ENCODE results near the gene UBE3C.
"Not testable (repeated sequence)": the region's sequence is repeated elsewhere in the genome, so short reads cannot be mapped to it uniquely, and the experiment has no call there.

The UBE3C gene

GRCh38 chr7:157274094-157274634 is 135.4 kb downstream of the UBE3C start:
- not testable (repeated sequence) for DNase-seq

- no peak for DNase-seq
These were observed 136.3 kb downstream of the UBE3C start for GRCh38 chr7:157274991-157275427.

- DNase-seq = no peak
These were observed 137.4 kb downstream of the UBE3C start for GRCh38 chr7:157276091-157276561.

DNA sequence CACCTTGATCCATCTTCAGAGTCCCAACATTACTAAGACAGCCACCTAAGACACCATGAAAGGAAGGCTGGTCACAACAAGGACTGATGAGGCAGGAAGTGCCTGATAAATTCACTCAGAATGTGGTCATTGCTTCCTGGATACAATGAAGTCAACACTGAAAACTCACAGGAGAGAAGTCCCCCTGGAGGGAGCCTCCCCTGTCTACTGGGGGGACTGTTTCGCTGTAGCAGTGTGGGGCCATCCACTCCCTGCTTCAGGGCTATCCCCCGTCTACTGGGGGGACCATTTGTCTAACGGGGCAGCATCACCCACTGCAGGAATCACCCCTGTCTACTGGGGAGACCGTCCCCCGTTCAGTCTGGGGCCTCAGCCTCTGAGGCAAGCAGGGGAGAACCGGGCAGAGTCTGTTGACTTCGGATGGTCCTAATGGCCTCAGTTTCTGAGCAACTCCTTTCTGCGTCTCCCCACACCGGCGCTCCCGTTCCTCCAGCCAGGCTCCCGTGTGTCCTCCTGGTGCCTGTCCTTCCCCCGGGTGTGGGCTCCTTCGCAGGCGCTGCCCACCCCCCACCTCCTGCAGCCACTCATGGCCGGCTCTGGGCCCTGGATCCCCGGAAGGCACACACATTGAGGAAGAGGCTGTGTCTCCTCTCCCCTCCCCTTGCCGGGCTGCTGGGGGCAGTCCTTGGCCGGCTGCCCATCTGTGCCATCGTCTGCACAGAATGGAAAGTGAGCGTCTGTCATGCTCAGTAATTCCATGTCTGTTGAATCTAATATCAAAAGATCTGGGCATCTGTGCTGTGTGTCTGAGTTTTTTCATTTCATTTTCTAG is 138.2 kb downstream of the UBE3C start:
- DNase-seq = no peak

GRCh38 chr7:157277568-157277967 is 138.8 kb downstream of the UBE3C start:
- DNase-seq = not testable (repeated sequence)

DNA sequence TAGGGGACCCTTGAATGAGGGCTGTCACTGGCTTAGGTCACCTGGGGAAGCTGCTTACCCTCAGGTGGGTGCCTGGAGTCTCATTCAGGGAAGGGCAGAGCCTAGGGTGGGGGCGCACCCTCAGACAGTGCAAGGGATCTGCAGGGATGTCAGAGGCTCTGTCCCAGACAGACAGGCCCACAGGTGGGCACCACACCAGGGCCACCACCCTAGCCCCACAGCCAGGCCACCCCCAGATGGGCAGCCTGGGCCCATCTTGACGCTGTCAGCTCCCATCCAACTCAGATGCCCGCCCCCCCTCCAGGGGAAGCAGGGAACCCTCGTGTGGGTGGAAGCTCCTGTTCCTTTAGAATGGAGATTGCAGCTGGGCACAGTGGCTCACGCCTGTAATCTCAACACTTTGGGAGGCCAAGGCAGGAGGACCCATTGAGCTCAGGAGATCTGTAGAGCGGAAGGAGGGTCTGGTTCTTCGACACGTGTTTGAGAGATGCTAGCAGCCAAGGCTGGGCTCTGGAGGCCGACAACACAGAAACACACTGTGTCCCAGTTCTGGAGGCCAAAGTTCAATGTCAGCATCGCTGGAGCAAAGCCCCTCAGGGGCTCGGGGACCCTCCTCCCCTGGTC is 139.6 kb downstream of the UBE3C start:
- DNase-seq = no peak

GRCh38 chr7:157278791-157279724 is 140.3 kb downstream of the UBE3C start:
- no peak for DNase-seq

DNA sequence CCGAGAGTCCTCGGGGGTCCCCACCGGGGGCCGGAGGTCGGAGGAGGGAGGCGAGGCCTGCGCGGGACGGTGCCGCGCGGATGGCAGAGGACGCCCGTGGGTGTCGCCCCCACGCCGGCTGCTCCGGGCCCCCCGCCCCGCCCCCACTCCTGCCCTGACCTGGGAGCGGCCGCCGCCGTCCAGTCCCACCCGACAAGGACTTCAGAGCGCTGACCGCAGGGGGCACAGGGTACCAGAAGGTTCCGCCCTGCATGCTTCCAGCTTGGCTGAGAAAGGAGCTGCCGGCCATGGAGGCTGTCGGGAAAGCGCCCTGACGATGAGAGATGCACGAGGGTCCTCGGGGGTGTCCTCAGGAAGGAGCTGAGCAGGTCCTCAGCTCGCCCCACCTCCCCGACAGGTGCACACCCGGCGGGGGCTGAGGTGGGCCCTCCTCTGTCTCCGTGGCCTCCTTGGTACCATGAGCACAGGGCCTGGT is 141.1 kb downstream of the UBE3C start:
- no peak for DNase-seq

GRCh38 chr7:157280216-157280841 is 141.6 kb downstream of the UBE3C start:
- DNase-seq = no peak

DNA sequence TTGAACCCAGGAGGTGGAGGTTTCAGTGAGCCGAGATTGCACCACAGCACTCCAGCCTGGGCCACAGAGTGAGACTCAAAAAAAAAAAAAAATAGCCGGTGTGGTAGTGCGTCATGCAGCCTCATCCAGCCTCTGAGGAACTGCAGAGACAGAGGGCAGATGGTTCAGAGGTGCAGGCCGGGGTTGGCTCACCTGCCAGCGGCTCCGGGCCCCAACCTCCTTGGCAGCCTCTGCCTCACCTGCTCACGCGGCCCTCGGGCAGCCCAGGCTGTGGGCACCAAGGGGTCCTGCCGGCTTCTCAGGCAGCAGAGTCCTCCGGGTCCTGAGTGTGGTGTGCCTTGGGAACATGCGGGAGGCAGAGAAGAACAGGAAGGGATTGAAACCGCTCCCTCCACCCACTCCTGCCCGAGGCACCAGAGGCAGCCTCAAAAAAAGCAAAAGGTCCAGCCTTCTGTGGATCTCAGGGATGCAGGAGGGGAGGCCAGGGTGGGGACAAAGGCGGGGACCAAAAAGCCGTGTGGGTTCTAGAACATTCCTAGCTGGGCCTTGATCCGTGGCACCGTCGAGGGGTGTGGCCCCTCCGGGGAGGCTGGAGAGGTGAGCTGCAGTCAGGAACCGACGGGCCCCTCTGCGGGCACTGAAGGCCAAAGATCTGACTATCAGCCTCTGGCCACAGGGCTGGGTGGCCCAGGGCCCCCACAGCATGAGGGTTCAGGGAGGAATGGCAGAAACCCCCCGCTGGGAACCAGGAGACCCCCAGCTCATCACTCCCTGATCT is 142.7 kb downstream of the UBE3C start:
- DNase-seq = no peak

- no peak for DNase-seq
These were observed 143.5 kb downstream of the UBE3C start for GRCh38 chr7:157282141-157282801.

DNA sequence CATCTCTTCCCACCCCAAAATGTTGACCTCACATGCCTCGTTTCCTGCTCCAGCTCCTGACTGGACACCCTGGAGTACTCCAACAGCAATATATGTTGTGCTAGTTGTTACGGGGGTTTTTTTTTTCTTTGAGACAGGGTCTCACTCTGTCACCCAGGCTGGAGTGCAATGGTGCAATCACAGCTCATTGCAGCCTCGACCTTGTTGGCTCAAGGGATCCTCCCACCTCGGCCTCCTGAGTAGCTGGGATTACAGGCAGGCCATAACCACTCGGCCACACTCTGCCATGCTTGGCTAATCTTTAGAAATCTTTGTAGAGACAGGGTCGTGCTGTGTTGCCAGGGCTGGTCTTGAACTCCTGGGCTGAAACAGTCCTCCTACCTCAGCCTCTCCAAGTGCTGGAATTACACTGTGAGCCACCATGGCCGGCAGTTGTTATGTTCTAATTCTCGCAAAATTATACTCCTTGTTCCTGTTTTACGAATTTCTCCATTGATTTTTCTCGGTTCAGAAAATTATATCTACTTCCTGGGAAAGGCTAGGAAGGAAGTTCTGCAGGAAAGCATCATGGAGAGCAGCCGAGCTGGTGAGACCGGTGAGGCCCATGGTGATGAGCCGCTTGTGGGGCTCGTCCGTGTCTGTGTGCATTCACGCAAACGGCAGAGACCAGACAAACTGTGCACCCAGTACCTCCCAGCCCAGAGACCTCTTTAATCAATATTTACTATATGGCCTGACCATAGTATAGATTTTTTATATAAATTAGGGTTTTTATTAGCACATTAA is 145.7 kb downstream of the UBE3C start:
- DNase-seq = no peak

- no peak for DNase-seq
These were observed 152.8 kb downstream of the UBE3C start for GRCh38 chr7:157291404-157292080.

DNA sequence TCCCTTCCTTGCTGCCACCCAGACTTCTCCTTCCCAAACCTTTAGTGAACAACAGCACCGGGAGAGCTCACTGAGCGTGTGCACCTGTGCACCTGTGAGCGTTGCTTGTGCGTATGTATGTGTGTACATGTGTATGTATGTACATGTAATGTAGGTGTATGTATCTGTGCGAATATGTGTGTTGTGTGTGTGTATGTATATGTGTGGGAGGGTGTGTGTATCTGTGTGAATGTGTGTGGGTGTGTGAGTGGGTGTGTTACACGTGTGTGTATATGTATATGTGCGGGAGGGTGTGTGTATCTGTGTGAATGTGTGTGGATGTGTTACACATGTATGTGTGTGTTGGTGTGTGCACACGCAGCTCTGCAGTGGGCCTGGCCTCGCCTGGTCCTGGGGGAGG is 153.5 kb downstream of the UBE3C start:
- no peak for DNase-seq

GRCh38 chr7:157292770-157293412 is 154.2 kb downstream of the UBE3C start:
- DNase-seq = no peak

DNA sequence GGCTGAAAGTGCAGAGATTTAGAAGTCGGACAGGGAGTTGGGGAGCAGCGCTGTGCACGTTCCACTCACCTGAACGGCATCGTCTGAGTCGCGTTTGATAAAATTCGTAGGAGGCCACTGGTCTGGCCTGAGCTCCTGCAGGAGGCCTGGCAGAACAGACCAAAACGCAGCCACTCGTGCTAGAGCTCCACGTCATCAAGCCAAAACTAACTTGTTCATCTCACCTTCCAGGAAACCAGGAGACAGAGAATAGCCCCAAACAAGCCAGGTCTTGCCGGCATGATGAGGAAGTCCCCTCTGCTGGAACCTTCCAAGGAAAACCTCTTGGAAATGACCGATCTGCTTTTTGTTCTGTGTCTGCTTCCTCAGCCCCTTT is 154.7 kb downstream of the UBE3C start:
- DNase-seq = no peak

- DNase-seq = no peak
These were observed 156.0 kb downstream of the UBE3C start for GRCh38 chr7:157294773-157295172.

GRCh38 chr7:157295338-157295737 is 156.6 kb downstream of the UBE3C start:
- no peak for DNase-seq

DNA sequence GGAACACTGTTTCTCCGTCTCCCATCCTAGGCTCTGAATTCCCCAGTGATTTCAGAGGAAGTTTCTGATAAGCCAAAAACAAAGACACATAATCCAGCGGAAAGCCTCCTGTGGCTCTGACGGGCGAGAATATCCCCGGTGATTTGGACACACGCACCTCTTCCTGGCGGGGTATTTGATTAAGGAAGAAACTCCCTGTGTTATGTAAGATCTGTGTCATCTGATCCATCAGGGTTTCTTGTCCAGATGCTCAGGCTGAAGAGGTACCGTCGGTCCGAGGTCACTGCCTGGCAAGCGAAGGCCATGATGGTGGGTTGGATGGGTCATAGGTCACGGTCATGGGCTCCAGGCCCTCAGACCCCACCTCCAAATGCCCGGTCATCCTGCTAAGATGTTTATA is 158.5 kb downstream of the UBE3C start:
- DNase-seq = no peak

All from DMS79 (cell line).